Measurements from ENCODE around the gene ABLIM1.

ABLIM1 gene

DNA sequence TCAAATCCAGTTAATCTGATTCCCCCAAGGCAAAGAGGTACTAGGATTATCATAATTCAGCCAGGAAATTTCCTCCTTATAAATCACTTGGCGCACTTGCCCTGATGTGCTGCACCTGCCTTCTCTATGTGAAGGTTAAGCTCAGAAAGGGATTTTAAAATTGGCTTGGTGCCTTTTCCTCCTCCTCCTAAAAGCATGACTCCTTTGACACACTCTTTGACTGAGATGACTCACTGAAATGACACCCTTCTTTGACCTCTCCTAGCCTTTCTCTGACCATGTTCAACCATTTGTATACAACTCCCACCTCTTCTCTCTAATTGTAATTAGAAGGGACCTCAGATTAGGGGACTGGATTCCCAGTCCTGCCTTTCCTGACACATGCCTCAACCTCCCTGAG, 46.5 kb downstream of the ABLIM1 start:
- TF ChIP-seq, protein P1, sequence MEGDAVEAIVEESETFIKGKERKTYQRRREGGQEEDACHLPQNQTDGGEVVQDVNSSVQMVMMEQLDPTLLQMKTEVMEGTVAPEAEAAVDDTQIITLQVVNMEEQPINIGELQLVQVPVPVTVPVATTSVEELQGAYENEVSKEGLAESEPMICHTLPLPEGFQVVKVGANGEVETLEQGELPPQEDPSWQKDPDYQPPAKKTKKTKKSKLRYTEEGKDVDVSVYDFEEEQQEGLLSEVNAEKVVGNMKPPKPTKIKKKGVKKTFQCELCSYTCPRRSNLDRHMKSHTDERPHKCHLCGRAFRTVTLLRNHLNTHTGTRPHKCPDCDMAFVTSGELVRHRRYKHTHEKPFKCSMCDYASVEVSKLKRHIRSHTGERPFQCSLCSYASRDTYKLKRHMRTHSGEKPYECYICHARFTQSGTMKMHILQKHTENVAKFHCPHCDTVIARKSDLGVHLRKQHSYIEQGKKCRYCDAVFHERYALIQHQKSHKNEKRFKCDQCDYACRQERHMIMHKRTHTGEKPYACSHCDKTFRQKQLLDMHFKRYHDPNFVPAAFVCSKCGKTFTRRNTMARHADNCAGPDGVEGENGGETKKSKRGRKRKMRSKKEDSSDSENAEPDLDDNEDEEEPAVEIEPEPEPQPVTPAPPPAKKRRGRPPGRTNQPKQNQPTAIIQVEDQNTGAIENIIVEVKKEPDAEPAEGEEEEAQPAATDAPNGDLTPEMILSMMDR (IDR thresholded peaks at IDR 0.05; ENCODE audit: borderline replicate concordance, insufficient read depth, low read depth, low read length): no peak
- no peak overlapping the region for H3K4me3 ChIP-seq (ENCODE audit: low read depth, low read length)

DNA sequence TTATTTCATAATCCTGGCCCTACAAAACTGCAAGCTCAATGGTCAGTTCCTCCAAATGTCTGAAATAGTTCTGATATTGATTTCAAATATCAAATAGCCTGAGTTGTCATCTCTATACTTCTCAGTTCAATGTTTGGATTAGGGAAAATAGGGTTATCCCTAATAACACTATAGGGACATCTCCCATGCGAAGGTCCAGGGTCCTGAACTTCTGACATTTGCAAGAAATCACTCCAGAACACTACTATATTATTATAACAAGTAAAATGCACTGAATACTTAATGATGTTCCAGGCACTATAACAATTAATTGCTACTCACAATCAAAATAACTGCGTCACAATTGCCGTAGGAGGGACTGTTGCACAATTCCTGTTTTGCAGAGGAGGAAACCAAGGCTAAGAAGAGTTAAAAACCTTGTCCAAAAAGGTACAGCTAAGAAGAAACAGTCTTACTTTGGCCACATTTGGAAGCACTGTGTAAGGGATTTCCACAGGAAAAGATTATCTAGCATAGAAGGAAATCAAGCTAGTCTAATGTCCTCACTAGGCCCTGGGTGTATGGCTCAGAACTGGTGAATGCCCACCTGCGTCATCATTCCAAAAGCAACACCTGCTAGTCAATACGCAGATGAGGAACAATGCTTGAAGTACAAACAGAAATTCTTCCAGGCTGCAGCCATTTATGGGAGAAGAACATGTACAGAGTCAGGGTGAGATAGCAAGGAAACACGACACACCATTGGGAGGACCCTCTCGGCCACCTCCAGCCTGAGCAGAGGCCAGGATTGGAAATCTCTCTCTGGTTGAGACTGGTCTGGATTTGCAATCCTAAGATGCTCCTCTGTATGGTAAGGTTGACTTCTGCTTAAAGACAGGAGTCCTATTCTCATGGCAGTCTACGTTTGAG, 48.3 kb downstream of the ABLIM1 start:
- TF ChIP-seq, protein P1 (IDR thresholded peaks at IDR 0.05; ENCODE audit: borderline replicate concordance, insufficient read depth, low read depth, low read length): no peak
- H3K4me3 ChIP-seq (ENCODE audit: low read depth, low read length): no peak overlapping the region

DNA sequence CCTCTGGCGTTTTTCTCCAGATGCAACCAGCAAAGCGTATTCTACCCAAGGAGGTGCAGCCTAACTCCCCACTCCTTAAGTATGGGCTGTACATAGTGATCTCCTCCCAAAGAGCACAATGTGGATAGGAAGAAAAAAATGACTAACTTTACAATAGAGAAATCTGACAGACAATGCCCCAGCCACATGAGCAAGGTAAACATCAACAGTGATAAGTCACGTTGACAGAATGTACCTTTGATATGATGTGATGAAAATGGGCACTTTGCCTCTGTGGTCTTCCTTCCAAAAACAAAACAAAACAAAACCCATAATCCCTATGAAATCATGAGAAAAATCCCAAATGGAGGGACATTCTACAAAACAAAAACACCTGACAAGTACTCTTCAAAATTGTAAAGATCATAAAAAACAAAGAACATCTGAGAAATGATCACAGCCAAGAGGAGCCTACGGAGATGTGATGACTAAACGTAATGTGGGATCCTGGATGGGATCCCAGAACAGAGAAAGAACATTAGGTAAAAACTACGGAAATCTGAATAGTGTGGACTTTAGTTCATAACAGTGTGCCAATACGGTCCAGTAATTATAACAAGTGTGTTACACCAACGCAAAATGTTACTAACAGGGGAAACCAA, 50.6 kb downstream of the ABLIM1 start:
- TF ChIP-seq, protein P1 (IDR thresholded peaks at IDR 0.05; ENCODE audit: borderline replicate concordance, insufficient read depth, low read depth, low read length): no peak

DNA sequence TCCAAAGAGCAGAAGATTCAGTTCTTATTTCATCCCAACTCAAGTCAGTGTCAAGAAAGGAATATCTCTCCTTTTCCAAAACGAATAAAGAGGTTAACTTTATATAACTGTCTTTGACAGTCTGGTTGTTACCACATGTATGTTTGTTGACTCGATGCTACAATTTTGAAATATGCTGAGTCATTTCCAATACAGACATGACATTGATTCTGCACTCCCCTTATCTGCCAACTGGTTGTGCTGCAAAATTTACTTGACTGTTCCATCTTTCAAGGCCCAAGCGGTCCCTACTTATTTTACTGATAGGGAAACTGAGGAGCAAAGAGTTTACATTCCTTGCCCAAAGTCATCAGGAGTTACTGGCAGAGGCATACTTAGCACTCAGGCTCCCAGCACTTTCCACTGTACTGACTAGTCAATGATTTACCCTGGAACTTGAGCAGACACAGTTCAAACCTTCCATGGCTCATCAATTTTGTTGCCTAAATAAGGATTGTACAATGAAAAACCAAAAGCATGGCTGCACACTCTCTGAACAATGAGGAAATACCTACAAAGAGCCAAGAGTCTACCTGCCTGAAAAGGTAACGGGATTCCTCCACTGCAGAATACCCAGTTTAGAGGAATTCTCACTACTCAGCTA, 52.8 kb downstream of the ABLIM1 start:
- TF ChIP-seq, protein P1 (IDR thresholded peaks at IDR 0.05; ENCODE audit: borderline replicate concordance, insufficient read depth, low read depth, low read length): no peak
- no peak overlapping the region for H3K4me3 ChIP-seq (ENCODE audit: low read depth, low read length)

More for the DNA sequence above, 50.6 kb downstream of the ABLIM1 start:
- H3K4me3 ChIP-seq (ENCODE audit: low read depth, low read length): no peak overlapping the region

DNA sequence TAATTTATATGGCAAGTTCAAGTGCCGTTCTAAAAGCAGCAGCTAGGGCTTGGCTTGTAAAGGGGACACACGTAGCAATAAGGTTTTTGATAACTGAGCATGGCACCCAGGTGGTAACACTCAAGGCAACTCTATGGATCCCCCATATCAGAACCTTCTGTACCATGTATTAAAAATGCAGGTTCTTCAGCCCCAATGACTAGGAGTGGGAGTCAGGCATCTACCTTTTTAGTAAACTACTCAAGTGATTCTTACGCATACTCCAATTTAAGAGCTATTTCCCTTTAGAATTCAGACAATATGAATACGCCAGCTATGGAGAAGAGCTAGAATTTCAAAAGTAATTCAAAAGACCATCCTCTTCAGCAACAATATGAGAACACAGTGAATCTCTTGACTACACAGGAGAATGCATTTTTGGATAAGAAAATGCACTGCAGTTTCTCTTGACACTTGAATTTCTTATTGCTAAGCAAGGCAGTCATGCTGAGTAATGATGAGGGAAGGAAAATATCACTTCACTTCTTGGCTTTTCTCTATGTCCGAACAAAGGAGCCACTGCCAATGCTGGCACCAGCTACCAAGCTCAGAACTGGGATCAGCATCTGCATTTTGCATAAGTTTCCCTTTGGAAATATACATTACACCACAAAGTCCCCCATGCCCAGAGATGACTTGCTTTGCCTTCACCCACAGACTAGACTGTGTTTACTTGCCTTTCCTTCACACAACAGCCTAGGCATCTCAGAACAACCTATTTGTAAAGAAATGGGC, 53.5 kb downstream of the ABLIM1 start:
- H3K4me3 ChIP-seq (ENCODE audit: low read depth, low read length): no peak overlapping the region
- TF ChIP-seq, protein P1 (IDR thresholded peaks at IDR 0.05; ENCODE audit: borderline replicate concordance, insufficient read depth, low read depth, low read length): no peak

DNA sequence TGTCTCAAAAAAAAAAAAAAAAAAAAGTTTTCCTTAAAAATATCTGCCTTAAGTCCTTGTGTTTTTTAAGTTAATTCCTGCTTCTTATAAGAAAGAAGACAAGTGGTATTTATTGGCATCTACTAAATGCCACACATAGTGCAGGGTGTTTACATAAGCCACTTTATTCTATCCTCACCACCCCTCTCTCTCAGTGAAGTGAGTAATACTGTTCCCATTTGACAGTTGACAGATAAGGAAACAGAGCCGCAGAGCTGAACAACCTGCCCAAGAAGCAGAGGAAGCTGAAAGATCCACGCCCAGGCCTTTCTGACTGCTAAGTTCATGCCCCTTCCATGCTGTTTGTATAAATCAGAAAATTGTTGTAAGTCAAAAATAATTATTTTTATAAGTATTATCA, 54.1 kb downstream of the ABLIM1 start:
- H3K4me3 ChIP-seq (ENCODE audit: low read depth, low read length): no peak overlapping the region
- TF ChIP-seq, protein P1 (IDR thresholded peaks at IDR 0.05; ENCODE audit: borderline replicate concordance, insufficient read depth, low read depth, low read length): no peak

All from GM12875 (cell line).